HG03457 (cell line): ENCODE measurements around the gene APBA2.
"Not testable (repeated sequence)": the region's sequence is repeated elsewhere in the genome, so short reads cannot be mapped to it uniquely, and the experiment has no call there.

Experiments used
- ATAC-seq: cut with Tn5 transposase; IDR thresholded peaks from one replicate; pipeline ENCODE4 v1.9.1; 2021; ENCODE audit warnings: moderate number of reproducible peaks; ENCODE audit not compliant: unreplicated experiment

The APBA2 gene

DNA sequence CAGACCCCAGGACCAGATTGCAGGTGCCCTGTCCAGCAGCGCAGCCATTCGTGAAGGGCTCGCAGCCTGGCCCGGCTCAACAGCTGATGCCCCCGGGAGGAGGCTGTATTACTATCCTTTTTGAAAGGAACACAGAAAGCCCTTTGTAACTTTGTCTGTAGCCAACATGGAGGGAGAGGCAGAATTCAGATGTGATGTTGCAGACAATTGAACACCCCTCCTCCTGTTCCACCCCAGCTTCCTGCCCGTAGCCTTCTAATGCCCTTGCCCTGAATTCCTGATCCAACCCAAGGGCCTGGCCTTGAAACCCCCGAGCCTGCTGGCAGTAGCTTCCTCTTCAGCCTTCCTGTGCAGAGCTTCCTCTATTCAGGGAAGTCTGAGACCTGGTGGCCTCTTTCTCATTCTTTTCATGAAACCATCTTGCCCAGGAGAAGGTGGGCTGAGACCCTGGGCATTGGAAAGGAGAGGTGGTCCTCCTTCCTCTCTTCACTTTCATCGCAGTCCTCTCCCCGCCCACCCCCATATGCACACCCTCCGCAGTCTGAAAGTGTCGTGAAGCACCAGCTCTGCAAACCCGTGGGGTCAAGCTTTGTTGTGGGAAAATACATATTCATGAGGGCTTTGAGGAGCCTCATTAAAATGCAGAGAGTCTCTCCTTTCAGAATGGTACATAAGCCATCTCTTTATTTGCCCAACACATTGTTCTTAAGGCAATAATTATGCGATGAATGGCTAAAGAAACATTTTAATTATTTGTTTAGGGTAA is 109.2 kb downstream of the APBA2 start:
- ATAC-seq: no peak

GRCh38 chr15:28995705-28996104 is 109.9 kb downstream of the APBA2 start:
- ATAC-seq: no peak

- no peak for ATAC-seq
Observed at GRCh38 chr15:28996289-28996688, 110.5 kb downstream of the APBA2 start.

GRCh38 chr15:28996953-28997352 is 111.2 kb downstream of the APBA2 start:
- no peak for ATAC-seq

DNA sequence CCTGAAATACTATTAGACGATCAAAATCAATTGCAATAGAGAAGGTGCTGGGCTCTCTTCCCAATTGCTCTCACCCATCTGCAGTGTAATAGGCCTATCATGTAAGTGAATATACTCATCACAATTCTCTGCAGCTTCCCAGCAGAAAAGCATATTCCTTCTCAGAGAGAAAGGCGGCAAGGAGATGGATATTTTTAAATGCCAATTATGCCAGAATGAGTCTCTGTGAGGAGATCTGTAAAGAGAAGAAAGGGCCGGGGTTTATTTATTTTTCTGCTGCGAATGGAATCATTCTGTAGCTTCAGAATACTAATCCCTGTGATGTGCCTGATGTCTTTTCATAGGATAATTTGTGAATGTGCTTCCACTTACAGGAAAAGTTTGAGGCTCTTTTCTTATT is 112.0 kb downstream of the APBA2 start:
- ATAC-seq: no peak

- no peak for ATAC-seq
Observed at GRCh38 chr15:28998511-28998910, 112.7 kb downstream of the APBA2 start.

DNA sequence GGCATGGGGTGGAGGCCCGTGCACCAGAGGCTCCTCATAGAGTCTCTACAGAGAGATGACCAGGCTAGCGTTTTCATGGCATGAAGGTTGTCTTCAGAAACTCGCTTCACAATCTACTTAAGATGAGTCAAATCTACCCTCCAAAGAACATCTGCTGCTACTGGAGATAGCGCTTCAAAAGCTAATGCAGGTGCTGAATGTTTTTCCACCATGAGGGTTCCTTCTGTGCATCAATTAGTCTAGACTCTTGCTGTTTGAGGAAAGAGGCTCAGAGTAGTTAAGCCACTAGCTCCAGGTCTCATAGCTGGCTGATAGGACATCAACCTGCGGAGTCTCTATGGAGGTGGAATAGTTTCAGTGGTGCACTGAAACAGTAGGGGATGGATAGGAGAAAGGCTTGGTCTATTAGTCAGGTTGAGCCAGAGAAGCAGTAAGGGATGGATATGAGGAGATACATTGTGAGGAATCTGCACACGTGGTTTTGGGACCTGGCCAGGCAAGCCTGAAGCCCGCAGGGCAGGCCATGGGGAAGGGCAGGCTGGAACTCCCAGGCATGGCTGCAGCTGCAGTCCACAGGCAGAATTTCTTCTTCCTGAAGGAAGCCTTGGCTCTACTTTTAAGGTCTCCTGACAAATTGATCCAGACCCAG is 117.5 kb downstream of the APBA2 start:
- no peak for ATAC-seq

DNA sequence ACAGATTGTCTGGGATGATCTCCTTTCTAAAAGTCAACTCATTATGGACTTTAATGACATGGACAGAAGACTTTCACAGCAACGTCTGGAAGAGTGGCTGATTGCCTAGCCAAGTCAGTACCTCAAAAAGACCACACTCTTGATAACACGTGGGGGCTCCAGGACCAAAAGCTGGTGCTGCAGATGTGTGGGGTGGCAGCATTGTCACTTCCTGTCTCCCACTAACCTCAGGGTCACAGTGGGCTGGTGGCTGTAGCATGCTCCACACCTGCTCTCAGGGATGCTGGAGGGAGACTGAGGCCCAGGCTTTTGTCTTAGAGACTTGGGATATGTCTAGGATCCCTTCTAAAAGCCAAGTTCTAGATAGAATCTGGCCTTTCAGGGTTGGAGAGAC is 118.1 kb downstream of the APBA2 start:
- no peak for ATAC-seq

GRCh38 chr15:29005931-29006330 is 120.2 kb downstream of the APBA2 start:
- no peak for ATAC-seq

- ATAC-seq: no peak
Observed at GRCh38 chr15:29008846-29009245, 123.1 kb downstream of the APBA2 start.

- ATAC-seq: no peak
Observed at GRCh38 chr15:29012097-29012496, 126.3 kb downstream of the APBA2 start.

DNA sequence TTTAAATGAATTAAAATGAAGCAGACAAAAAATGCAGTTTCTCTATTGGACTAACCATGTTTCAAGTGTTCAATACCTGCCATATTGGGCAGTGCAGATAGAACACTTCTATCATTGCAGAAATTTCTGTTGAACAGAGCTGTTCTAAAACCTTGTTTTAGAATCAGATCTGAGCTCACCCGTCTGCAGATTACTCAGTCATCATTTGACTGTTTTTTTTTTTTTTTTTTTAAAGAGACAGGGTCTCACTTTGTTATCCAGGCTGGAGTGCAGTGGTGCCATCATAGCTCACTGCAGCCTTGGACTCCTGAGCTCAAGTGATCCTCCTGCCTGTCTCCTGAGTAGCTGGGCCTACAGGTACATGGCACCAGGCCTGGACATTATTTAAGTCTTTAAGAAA is 128.7 kb downstream of the APBA2 start:
- no peak for ATAC-seq

GRCh38 chr15:29016518-29016917 is 130.7 kb downstream of the APBA2 start:
- no peak for ATAC-seq

DNA sequence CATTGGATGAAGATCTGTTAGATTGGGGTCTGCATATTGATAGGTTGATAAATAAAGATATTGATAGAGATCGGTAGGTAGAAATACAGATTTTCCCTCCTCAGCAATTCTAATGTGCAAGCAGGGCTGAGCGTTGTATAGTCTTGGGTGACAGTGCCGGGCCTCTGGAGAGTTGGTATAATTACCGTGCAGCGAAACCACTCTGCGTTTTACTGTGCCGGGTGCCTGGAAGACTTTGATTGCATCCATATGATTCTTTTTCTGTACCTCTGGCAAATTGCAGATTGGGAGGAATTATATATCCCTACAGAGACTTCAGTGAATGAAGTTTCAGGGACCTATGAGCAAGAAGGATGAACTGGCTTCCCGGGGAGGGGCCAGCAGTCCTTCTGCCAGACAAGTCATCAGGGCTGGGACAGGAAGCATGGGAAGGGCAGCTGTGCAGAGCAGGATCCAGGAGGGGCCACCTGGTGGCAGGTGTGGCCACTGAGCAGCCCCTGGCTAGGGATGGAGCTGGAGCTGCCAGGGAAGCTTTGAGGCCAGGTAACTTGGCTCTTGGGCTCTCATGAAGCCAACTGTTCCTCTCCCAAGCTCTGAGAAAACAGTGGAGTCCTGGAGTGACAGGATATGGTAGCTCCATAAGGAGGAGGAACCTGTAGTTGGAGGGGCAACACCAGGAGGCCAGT is 132.5 kb downstream of the APBA2 start:
- ATAC-seq: no peak

GRCh38 chr15:29018995-29019976 is 133.5 kb downstream of the APBA2 start:
- no peak for ATAC-seq

- ATAC-seq: no peak
Observed at GRCh38 chr15:29021857-29022256, 136.1 kb downstream of the APBA2 start.

GRCh38 chr15:29024662-29025061 is 138.9 kb downstream of the APBA2 start:
- ATAC-seq: no peak

DNA sequence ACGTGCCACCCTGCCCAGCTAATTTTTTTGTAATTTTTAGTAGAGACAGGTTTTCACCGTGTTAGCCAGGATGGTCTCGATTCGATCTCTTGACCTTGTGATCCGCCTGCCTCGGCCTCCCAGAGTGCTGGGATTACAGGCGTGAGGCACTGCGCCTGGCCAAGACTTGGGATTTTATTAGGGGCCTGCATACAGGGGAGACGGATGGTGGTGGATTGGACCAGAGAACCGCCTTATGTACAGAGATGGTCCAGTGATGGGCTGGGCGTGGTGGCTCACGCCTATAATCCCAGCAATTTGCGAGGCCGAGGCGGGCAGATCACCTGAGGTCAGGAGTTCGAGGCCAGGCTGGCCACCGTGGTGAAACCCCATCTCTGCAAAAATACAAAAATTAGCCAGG is 139.6 kb downstream of the APBA2 start:
- not testable (repeated sequence) for ATAC-seq

GRCh38 chr15:29028158-29028557 is 142.4 kb downstream of the APBA2 start:
- not testable (repeated sequence) for ATAC-seq

- no peak for ATAC-seq
Observed at GRCh38 chr15:29029651-29030195, 143.9 kb downstream of the APBA2 start.
